Thyroid gland (tissue), 4 donors: ENCODE data around the gene CDHR3. TPM values are rescaled to one million over a fixed set of nuclear protein-coding genes. Genes with fewer than 3 reads are reported as not detected.

Experiments
- DNase-seq, 2 donors: peaks; one replicate each; pipeline ENCODE4 v3.0.0-alpha.2; 2019
- H3K27ac ChIP-seq, 3 donors: fragments of 200-600 bp; sonication (generic); 1 replicate in 2 of 3; 2 replicates in 1 of 3; pipeline ENCODE4 v1.5.1; 2016 to 2019; ENCODE audit warnings: mild to moderate bottlenecking in 1 of 3, moderate library complexity in 1 of 3
- H3K27me3 ChIP-seq: fragments of 200-600 bp; sonication (generic); one replicate; pipeline ENCODE4 v1.5.1; 2019
- H3K36me3 ChIP-seq, 2 donors: fragments of 200-600 bp; sonication (generic); one replicate each; pipeline ENCODE4 v1.5.1; 2016 to 2019
- H3K4me1 ChIP-seq, 2 donors: fragments of 200-600 bp; sonication (generic); one replicate each; pipeline ENCODE4 v1.5.1; 2017 to 2019
- H3K4me3 ChIP-seq, 3 donors: fragments of 200-600 bp; sonication (generic); replicated peaks in 1 of 3; 1 replicate in 2 of 3; 2 replicates in 1 of 3; pipeline ENCODE4 v1.5.1; 2016; ENCODE audit warnings: mild to moderate bottlenecking in 1 of 3
- H3K9me3 ChIP-seq: fragments of 200-600 bp; sonication (generic); one replicate; pipeline ENCODE4 v1.5.1; 2017
- CTCF ChIP-seq, 6 experiments: fragments of 200-600 bp in 3 of 6; fragments of 450-650 bp in 3 of 6; sonication (generic) in 3 of 6; IDR thresholded peaks; one replicate each; pipeline ENCODE4 v1.5.1; 2016 to 2019; ENCODE audit warnings: antibody characterized with exemption in 6 of 6, mild to moderate bottlenecking in 2 of 6, inconsistent platforms in 1 of 6, moderate library complexity in 1 of 6
- POLR2A ChIP-seq, 2 donors: fragments of 450-650 bp; IDR thresholded peaks; one replicate each; pipeline ENCODE4 v1.6.1; 2017; ENCODE audit warnings: antibody characterized with exemption in 2 of 2, mild to moderate bottlenecking in 2 of 2, moderate library complexity in 1 of 2
- WGBS, 2 donors: methylation state at CpG; one replicate each; pipeline ENCODE4 v1.1.5; 2017; 5-methylcytosine and 5-hydroxymethylcytosine counted together
- intact Hi-C: fragments of 100-400 bp; cut with DNase I; formaldehyde crosslinking; loops from one replicate; pipeline ENCODE4 v1.15.1; 2023
- total RNA-seq, 4 donors: library from RNA; depleted of rRNA; stranded (reverse); fragments of >200 nt; gene quantifications; one replicate each; pipeline ENCODE4 v1.2.3, GENCODE V29; 2016

The CDHR3 gene
- total RNA-seq, 4 donors from 2014 or later = 5.8 to 8.6 (median 7.3) TPM

- H3K4me3 ChIP-seq = no peak overlapping the region
- intact Hi-C loops = loop anchor here (5.0 kb wide), 1 partner anchor 108 kb away; no protein-coding TSS in a partner anchor
- peak; percentile 72 to 75 for DNase-seq
- H3K27me3 ChIP-seq = no peaks in the 10 kb centered on the region
- H3K4me1 ChIP-seq = peaks cover 20 to 35% of the 10 kb centered on the region in 2 donors
- 46 to 56% methylated on average over 7 of the region's 7 CpGs for WGBS, 2 donors
- no peaks in the 10 kb centered on the region for H3K9me3 ChIP-seq
- H3K36me3 ChIP-seq = no peaks in the 10 kb centered on the region
- peak in 5 of 6 experiments; percentile 30 to 92 (median 81) for TF ChIP-seq CTCF (IDR thresholded peaks at IDR 0.05)
- TF ChIP-seq POLR2A (IDR thresholded peaks at IDR 0.05) = peak in 1 of 2 donors; percentile 16
- H3K27ac ChIP-seq = peak overlapping the region; percentile 49 to 76 (median 75)
Observed at GRCh38 chr7:105934572-105935185, 28.4 kb upstream of the CDHR3 start.

- WGBS, 2 donors = 35 to 42% methylated on average over 5 of the region's 5 CpGs
- no peak overlapping the region for H3K4me3 ChIP-seq
- no peaks in the 10 kb centered on the region for H3K9me3 ChIP-seq
- no peaks in the 10 kb centered on the region for H3K36me3 ChIP-seq
- TF ChIP-seq POLR2A (IDR thresholded peaks at IDR 0.05) (no peak), CTCF (IDR thresholded peaks at IDR 0.05) (peak in 1 of 6 experiments; percentile 4)
- no peaks in the 10 kb centered on the region for H3K27me3 ChIP-seq
- DNase-seq = peak; percentile 79 to 81
- peak overlapping the region; percentile 61 to 76 (median 75) for H3K27ac ChIP-seq
- peaks cover 25 to 41% of the 10 kb centered on the region in 2 donors for H3K4me1 ChIP-seq
- intact Hi-C loops = no loop called here
Observed at GRCh38 chr7:105935250-105935649, 27.8 kb upstream of the CDHR3 start.

DNA sequence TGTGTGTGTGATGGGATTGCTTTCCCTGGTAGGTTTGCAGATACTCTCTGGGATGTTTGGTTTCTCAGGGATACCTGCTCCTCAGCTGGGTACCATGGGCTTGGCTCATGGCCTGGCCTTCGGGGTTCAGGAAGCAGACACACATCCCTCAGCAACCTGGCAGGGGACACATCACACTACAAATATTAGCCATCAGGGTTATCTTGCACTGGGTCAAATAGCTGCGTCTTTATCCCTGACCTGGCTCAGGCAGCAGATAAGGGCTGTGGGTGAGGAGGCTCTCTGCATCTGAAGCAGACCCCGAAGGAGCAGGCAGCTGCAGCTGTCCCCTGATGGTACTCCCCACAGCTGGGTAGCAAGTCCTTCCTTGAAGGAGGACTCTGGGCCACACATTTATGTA lies 25.7 kb upstream of the CDHR3 start:
- Histone ChIP-seq H3K27ac (no peak overlapping the region), H3K4me1 (peaks cover 26 to 43% of the 10 kb centered on the region in 2 donors), H3K36me3 (no peaks in the 10 kb centered on the region), H3K4me3 (no peak overlapping the region), H3K27me3 (no peaks in the 10 kb centered on the region), H3K9me3 (no peaks in the 10 kb centered on the region)
- intact Hi-C loops = no loop called here
- no peak for DNase-seq
- TF ChIP-seq CTCF (IDR thresholded peaks at IDR 0.05) (no peak), POLR2A (IDR thresholded peaks at IDR 0.05) (no peak)
- WGBS, 2 donors = 79 to 91% methylated on average over 3 of the region's 3 CpGs

DNA sequence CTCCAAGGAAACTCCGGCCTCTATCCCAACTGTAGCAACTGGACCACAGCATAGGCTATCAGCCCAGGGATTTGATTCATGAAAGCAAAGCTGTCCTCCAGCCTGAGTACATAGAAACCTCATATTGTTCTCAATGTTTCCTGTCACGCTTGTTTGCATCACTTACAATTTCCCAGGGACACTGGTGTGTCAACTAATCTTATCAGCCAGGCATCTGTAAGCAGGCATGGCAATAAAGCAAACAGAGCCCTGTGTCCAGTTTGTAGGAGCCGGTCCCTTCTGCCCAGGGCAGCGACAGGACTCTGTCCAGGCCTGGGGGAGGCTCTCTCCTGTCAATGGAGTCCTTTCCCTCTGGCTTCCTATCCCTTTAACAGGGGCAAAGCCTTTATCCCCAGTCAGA lies 23.0 kb upstream of the CDHR3 start:
- TF ChIP-seq POLR2A (IDR thresholded peaks at IDR 0.05) (no peak), CTCF (IDR thresholded peaks at IDR 0.05) (no peak)
- Histone ChIP-seq H3K4me1 (peaks cover 16 to 22% of the 10 kb centered on the region in 2 donors), H3K4me3 (no peak overlapping the region), H3K27ac (no peak overlapping the region), H3K27me3 (no peaks in the 10 kb centered on the region), H3K9me3 (no peaks in the 10 kb centered on the region), H3K36me3 (no peaks in the 10 kb centered on the region)
- no peak for DNase-seq
- WGBS, 2 donors = 54 to 58% methylated on average over 4 of the region's 4 CpGs
- intact Hi-C loops = loop anchor here (5.0 to 10.0 kb wide), 2 partner anchors 37 to 225 kb away; no protein-coding TSS in a partner anchor

GRCh38 chr7:105941596-105941995 lies 21.5 kb upstream of the CDHR3 start:
- Histone ChIP-seq H3K36me3 (no peaks in the 10 kb centered on the region), H3K4me3 (no peak overlapping the region), H3K4me1 (peaks cover 6 to 10% of the 10 kb centered on the region in 2 donors), H3K27ac (no peak overlapping the region), H3K9me3 (no peaks in the 10 kb centered on the region), H3K27me3 (no peaks in the 10 kb centered on the region)
- TF ChIP-seq POLR2A (IDR thresholded peaks at IDR 0.05) = no peak
- no peak for TF ChIP-seq CTCF (IDR thresholded peaks at IDR 0.05)
- intact Hi-C loops = loop anchor here (5.0 to 10.0 kb wide), 2 partner anchors 36 to 223 kb away; no protein-coding TSS in a partner anchor
- no peak for DNase-seq
